Loucy (cell line): Measurements from ENCODE around the gene ANKRD30B.
"Not testable (repeated sequence)": the region's sequence is repeated elsewhere in the genome, so short reads cannot be mapped to it uniquely, and the experiment has no call there.

Source experiments
- H2AFZ ChIP-seq: fragments of 200-600 bp; sonication (generic); 2 replicates; pipeline ENCODE4 v1.6.0; 2016; ENCODE audit warnings: antibody characterized with exemption, mild to moderate bottlenecking, low read length, moderate library complexity
- H3F3A ChIP-seq: fragments of 200-600 bp; 2 replicates; pipeline ENCODE4 v1.6.0; 2016; ENCODE audit warnings: antibody characterized with exemption, low read depth, mild to moderate bottlenecking
- H3K27me3 ChIP-seq: fragments of 200-600 bp; sonication (generic); 2 replicates; pipeline ENCODE4 v1.6.1; 2014; ENCODE audit warnings: low read length, mild to moderate bottlenecking; ENCODE audit not compliant: insufficient read depth, poor library complexity, severe bottlenecking
- H3K36me3 ChIP-seq: fragments of 200-600 bp; sonication (generic); 2 replicates; pipeline ENCODE4 v1.6.1; 2016; ENCODE audit warnings: low read length; ENCODE audit not compliant: insufficient read depth
- H3K4me1 ChIP-seq: fragments of 200-600 bp; sonication (generic); 2 replicates; pipeline ENCODE4 v1.5.1; 2014; ENCODE audit warnings: low read length, mild to moderate bottlenecking; ENCODE audit not compliant: insufficient read depth, poor library complexity, severe bottlenecking
- H3K4me2 ChIP-seq: fragments of 200-600 bp; sonication (generic); 2 replicates; pipeline ENCODE4 v1.6.0; 2014; ENCODE audit warnings: antibody characterized with exemption, low read length, low read depth, mild to moderate bottlenecking; ENCODE audit not compliant: poor library complexity, severe bottlenecking
- H3K4me3 ChIP-seq: fragments of 200-600 bp; sonication (generic); 2 replicates; pipeline ENCODE4 v1.5.1; 2014; ENCODE audit warnings: low read length, mild to moderate bottlenecking, mixed read lengths; ENCODE audit not compliant: poor library complexity, severe bottlenecking
- H3K79me2 ChIP-seq: fragments of 200-600 bp; sonication (generic); 2 replicates; pipeline ENCODE4 v1.6.1; 2014; ENCODE audit warnings: low read length; ENCODE audit not compliant: insufficient read depth
- H3K9ac ChIP-seq: fragments of 200-600 bp; sonication (generic); 2 replicates; pipeline ENCODE4 v1.6.0; 2014; ENCODE audit warnings: mild to moderate bottlenecking, low read depth, low read length, moderate library complexity; ENCODE audit not compliant: poor library complexity, severe bottlenecking
- H3K9me2 ChIP-seq: fragments of 200-600 bp; sonication (generic); replicated peaks from 2 replicates; pipeline ENCODE4 v1.6.1; 2016; ENCODE audit warnings: low read depth, low read length, mixed read lengths
- H3K9me3 ChIP-seq: fragments of 200-600 bp; sonication (generic); 2 replicates; pipeline ENCODE4 v1.6.1; 2014; ENCODE audit warnings: mild to moderate bottlenecking, antibody characterized with exemption, low read length, low read depth; ENCODE audit not compliant: insufficient read depth
- H4K20me1 ChIP-seq: fragments of 200-600 bp; sonication (generic); 2 replicates; pipeline ENCODE4 v1.6.0; 2014; ENCODE audit warnings: antibody characterized with exemption, low read length, mild to moderate bottlenecking; ENCODE audit not compliant: insufficient read depth, poor library complexity, severe bottlenecking
- CTCF ChIP-seq: fragments of 200-600 bp; sonication (generic); conservative IDR thresholded peaks from 2 replicates; pipeline ENCODE4 v1.5.1; 2014; ENCODE audit warnings: mild to moderate bottlenecking, antibody characterized with exemption, low read length
- EZH2phosphoT487 ChIP-seq: fragments of 200-600 bp; IDR thresholded peaks from 2 replicates; pipeline ENCODE4 v1.6.1; 2018; ENCODE audit warnings: antibody characterized with exemption, mild to moderate bottlenecking, moderate library complexity, borderline replicate concordance

ANKRD30B gene

GRCh38 chr18:14878826-14879225 lies 130.9 kb downstream of the ANKRD30B start:
- H3K36me3 ChIP-seq, H3K4me3 ChIP-seq, H3K79me2 ChIP-seq, H3K27me3 ChIP-seq, H3K4me2 ChIP-seq, H3K4me1 ChIP-seq, H2AFZ ChIP-seq, H3K9ac ChIP-seq, H3K9me2 ChIP-seq, H3K9me3 ChIP-seq, H4K20me1 ChIP-seq, H3F3A ChIP-seq: not testable (repeated sequence)

GRCh38 chr18:14900435-14900834 lies 152.5 kb downstream of the ANKRD30B start:
- H3K9me2 ChIP-seq = no peaks in the 10 kb centered on the region

More at GRCh38 chr18:14900435-14900834, 152.5 kb downstream of the ANKRD30B start:
- no peaks in the 10 kb centered on the region for H3K9me3 ChIP-seq
- H4K20me1 ChIP-seq = no peaks in the 10 kb centered on the region
- H3K4me1 ChIP-seq = no peaks in the 10 kb centered on the region
- H3F3A ChIP-seq = no peaks in the 10 kb centered on the region
- H3K9ac ChIP-seq = no peak overlapping the region
- H3K27me3 ChIP-seq = no peaks in the 10 kb centered on the region
- no peak overlapping the region for H3K4me2 ChIP-seq
- TF ChIP-seq EZH2phosphoT487 = no peak
- TF ChIP-seq CTCF = no peak
- H3K79me2 ChIP-seq = no peaks in the 10 kb centered on the region
- H3K36me3 ChIP-seq = no peaks in the 10 kb centered on the region
- H2AFZ ChIP-seq = no peak overlapping the region
- no peak overlapping the region for H3K4me3 ChIP-seq
